Heart left ventricle (tissue), 16 donors: ENCODE data around the gene CRLF3. TPM values are rescaled to one million over a fixed set of nuclear protein-coding genes. Genes with fewer than 3 reads are reported as not detected.
"Not testable (repeated sequence)": the region's sequence is repeated elsewhere in the genome, so short reads cannot be mapped to it uniquely, and the experiment has no call there.

Experiments
- ATAC-seq, 4 donors: fragments of 200-7000 bp; cut with Tn5 transposase; one replicate each; pipeline ENCODE4 v1.9.1; 2020 to 2022; ENCODE audit warnings: moderate library complexity in 4 of 4, mild to moderate bottlenecking in 3 of 4, moderate number of reproducible peaks in 1 of 4
- DNase-seq, 5 donors: peaks; one replicate each; pipeline ENCODE4 v3.0.0-alpha.2; 2020
- H3K27ac ChIP-seq, 12 donors: fragments of 200-600 bp; sonication (generic) in 4 of 12; one replicate each; pipeline versions ENCODE4 v1.5.0 to v1.8.0; 2016 to 2022; ENCODE audit warnings: mild to moderate bottlenecking in 2 of 12
- H3K27me3 ChIP-seq, 9 donors: fragments of 200-600 bp; sonication (generic) in 2 of 9; one replicate each; pipeline versions ENCODE4 v1.5.1 to v1.8.0; 2016 to 2022; ENCODE audit warnings: mild to moderate bottlenecking in 3 of 9
- H3K36me3 ChIP-seq, 9 donors: fragments of 200-600 bp; sonication (generic) in 2 of 9; one replicate each; pipeline versions ENCODE4 v1.5.0 to v1.8.0; 2018 to 2022; ENCODE audit warnings: mild to moderate bottlenecking in 2 of 9
- H3K4me1 ChIP-seq, 12 donors: fragments of 200-600 bp; sonication (generic) in 4 of 12; one replicate each; pipeline versions ENCODE4 v1.5.0 to v1.8.0; 2016 to 2022; ENCODE audit warnings: mild to moderate bottlenecking in 3 of 12
- H3K4me3 ChIP-seq, 12 donors: fragments of 200-600 bp; sonication (generic) in 4 of 12; one replicate each; pipeline versions ENCODE4 v1.5.0 to v1.8.0; 2017 to 2022; ENCODE audit warnings: mild to moderate bottlenecking in 9 of 12, moderate library complexity in 4 of 12
- H3K9me3 ChIP-seq, 12 donors: fragments of 200-600 bp; sonication (generic) in 4 of 12; one replicate each; pipeline versions ENCODE4 v1.5.0 to v1.8.0; 2016 to 2022; ENCODE audit warnings: mild to moderate bottlenecking in 1 of 12
- POLR2A ChIP-seq, 2 donors: fragments of 450-650 bp; IDR thresholded peaks; one replicate each; pipeline ENCODE4 v1.6.1; 2017; ENCODE audit warnings: antibody characterized with exemption in 2 of 2, mild to moderate bottlenecking in 2 of 2, moderate library complexity in 2 of 2
- WGBS, 4 donors: extraction: QIAGEN DNeasy Blood & Tissue Kit in 2 of 4; methylation state at CpG; one replicate each; pipeline versions ENCODE4 v1.1.5 to v1.1.7; 2013 to 2018; 5-methylcytosine and 5-hydroxymethylcytosine counted together
- intact Hi-C, 10 donors: fragments of 100-400 bp; cut with DNase I; formaldehyde crosslinking; loops; one replicate each; pipeline versions ENCODE4 v1.11.1 to v1.14.2; 2022
- polyA plus RNA-seq, 2 donors: library from polyadenylated mRNA; stranded (reverse); fragments of 200-250 nt; gene quantifications; one replicate each; pipeline ENCODE4 v1.2.3, GENCODE V29; 2013
- total RNA-seq, 9 donors: library from RNA; depleted of rRNA in 2 of 9; stranded (reverse); fragments of >200 nt in 2 of 9; fragmentation: NEBNext Ultra II Directional in 3 of 9; extraction: Animal tissue kit (Norgen Biotek cat#: 25700) in 3 of 9; gene quantifications; one replicate each; pipeline versions ENCODE4 v1.1.0 to v1.2.4, GENCODE V29; 2016 to 2023
- TF ChIP-seq, protein P1 (sequence below), 12 donors: fragments of 200-600 bp; sonication (generic) in 4 of 12; IDR thresholded peaks; one replicate each; pipeline versions ENCODE4 v1.5.0 to v1.8.0; 2018 to 2022; ENCODE audit warnings: antibody characterized with exemption in 12 of 12, mild to moderate bottlenecking in 5 of 12
- donor health status: ischemic (EF 13 %, LVEDD 7.1; RV severe dilation, severe dysfunction).
- donor health status: healthy with polysubstance abuse.
- donor health status: DM: no; HTN: yes; CAD: no.
- donor health status: DM: no; HTN: no; CAD: no.
- donor health status: ischemic (EF 25% LVEDD 6.9; RV normal size, moderate dysfunction).
- donor health status: ischemic (EF 25% LVEDD 5.7; RV mildly dilated, moderate dysfunction).
- donor health status: healthy.
- donor health status: DM: yes; HTN: yes; CAD: no.
- donor health status: ischemic (EF 35%, LVEDD 5.7; RV mildly dilated, moderate dysfunction).
- donor health status: nonischemic (EF 11% LVEDD 7.7; RV severe dilation, severe dysfunction).
- donor health status: DM: yes; HTN: yes; CAD: no.
- donor health status: PGD.
- donor health status: ischemic (EF 29% LVEDD 5.4; RV normal size, mild dysfunction).
- donor health status: nonischemic (EF 23%, LVEDD 6.1; RV moderate dilation, normal function).

CRLF3 gene
- total and polyA plus RNA-seq, 11 donors = 3.0 to 12.3 (median 5.5) TPM

GRCh38 chr17:30821871-30822723 is 2.4 kb downstream of the CRLF3 start:
- 38 to 50% (median 48%) methylated on average over 9 of the region's 9 CpGs for WGBS, 4 donors
- H3K36me3 ChIP-seq = no peaks in the 10 kb centered on the region
- TF ChIP-seq POLR2A (IDR thresholded peaks at IDR 0.05) = no peak
- H3K4me3 ChIP-seq = peak overlapping the region in 5 of 12 donors; percentile 0 to 99 (median 96)
- DNase-seq = no peak
- intact Hi-C loops = loop anchor here in 1 of 10 donors (5.0 kb wide), 1 partner anchor 220 kb away; no protein-coding TSS in a partner anchor
- ATAC-seq = no peak
- peaks cover 0 to 76% (median 19%) of the 10 kb centered on the region in 12 donors for H3K4me1 ChIP-seq
- peak overlapping the region in 1 of 12 donors; percentile 93 for H3K27ac ChIP-seq
- H3K27me3 ChIP-seq = no peaks in the 10 kb centered on the region
- H3K9me3 ChIP-seq = no peaks in the 10 kb centered on the region

DNA sequence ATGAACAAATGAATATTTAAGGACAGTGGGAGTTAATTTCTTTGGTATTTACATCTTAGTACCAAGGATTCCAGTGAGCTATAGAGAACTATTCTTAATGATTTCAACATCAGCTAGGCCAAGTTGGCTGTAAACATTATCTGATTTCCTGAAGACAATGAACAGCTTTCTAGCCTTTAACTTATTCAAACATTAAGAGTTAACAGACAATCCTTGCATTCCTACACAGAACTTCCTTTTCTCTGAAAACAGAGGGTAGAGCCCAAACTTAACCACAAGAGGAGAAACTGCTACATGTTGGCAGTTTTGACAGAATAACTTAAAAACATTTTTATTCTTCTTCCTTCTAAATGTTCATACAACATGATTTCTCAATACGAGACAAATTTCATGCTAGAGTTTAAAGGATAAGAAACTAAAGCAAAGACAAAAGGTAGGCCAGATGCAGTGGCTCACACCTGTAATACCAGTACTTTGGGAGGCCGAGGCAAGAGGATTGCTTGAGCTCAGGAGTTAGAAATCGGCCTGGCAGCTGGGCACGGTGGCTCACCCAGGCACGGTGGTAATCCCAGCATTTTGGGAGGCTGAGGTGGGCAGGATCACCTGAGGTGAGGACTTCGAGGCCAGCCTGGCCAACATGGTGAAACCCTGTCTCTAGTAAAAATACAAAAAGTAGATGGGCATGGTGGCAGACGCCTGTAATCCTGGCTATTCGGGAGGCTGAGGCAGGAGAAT is 4.4 kb downstream of the CRLF3 start:
- H3K36me3 ChIP-seq = no peaks in the 10 kb centered on the region
- H3K4me3 ChIP-seq = peak overlapping the region in 1 of 12 donors; percentile 27
- H3K27me3 ChIP-seq = no peaks in the 10 kb centered on the region
- no peak for DNase-seq
- H3K4me1 ChIP-seq = peaks cover 0 to 75% (median 18%) of the 10 kb centered on the region in 12 donors
- no peaks in the 10 kb centered on the region for H3K9me3 ChIP-seq
- ATAC-seq = no peak
- TF ChIP-seq POLR2A (IDR thresholded peaks at IDR 0.05) = no peak
- TF ChIP-seq, protein P1, sequence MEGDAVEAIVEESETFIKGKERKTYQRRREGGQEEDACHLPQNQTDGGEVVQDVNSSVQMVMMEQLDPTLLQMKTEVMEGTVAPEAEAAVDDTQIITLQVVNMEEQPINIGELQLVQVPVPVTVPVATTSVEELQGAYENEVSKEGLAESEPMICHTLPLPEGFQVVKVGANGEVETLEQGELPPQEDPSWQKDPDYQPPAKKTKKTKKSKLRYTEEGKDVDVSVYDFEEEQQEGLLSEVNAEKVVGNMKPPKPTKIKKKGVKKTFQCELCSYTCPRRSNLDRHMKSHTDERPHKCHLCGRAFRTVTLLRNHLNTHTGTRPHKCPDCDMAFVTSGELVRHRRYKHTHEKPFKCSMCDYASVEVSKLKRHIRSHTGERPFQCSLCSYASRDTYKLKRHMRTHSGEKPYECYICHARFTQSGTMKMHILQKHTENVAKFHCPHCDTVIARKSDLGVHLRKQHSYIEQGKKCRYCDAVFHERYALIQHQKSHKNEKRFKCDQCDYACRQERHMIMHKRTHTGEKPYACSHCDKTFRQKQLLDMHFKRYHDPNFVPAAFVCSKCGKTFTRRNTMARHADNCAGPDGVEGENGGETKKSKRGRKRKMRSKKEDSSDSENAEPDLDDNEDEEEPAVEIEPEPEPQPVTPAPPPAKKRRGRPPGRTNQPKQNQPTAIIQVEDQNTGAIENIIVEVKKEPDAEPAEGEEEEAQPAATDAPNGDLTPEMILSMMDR (IDR thresholded peaks at IDR 0.05) = no peak
- WGBS, 4 donors = 84 to 91% (median 90%) methylated on average over 8 of the region's 8 CpGs
- peak overlapping the region in 2 of 12 donors; percentile 13 to 93 for H3K27ac ChIP-seq
- intact Hi-C loops = loop anchor here in 1 of 10 donors (5.0 kb wide), 1 partner anchor 218 kb away; no protein-coding TSS in a partner anchor

DNA sequence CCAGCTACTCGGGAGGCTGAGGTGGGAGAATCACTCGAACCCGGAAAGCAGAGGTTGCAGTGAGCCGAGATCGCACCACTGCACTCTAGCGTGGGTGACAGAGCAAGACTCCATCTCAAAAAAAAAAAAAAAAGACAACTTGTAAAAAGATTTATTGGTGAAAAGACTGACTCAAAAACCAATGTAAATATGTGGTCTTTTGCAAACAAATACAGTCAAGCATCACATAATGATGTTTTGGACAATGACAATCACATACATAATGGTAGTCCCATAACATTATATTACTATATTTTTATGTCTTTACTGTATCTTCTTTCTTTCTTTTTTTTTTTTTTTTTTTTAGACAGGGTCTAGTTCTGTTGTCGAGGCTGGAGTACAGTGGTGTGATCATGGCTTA is 8.3 kb downstream of the CRLF3 start:
- Histone ChIP-seq H3K4me3 (no peak overlapping the region), H3K9me3 (no peaks in the 10 kb centered on the region), H3K36me3 (no peaks in the 10 kb centered on the region), H3K27ac (no peak overlapping the region), H3K4me1 (peaks cover 0 to 75% (median 3%) of the 10 kb centered on the region in 12 donors), H3K27me3 (no peaks in the 10 kb centered on the region)
- DNase-seq = no peak
- TF ChIP-seq, protein P1 (IDR thresholded peaks at IDR 0.05) = no peak
- TF ChIP-seq POLR2A (IDR thresholded peaks at IDR 0.05) = no peak
- intact Hi-C loops = no loop called here
- 94 to 99% (median 97%) methylated on average over 7 of the region's 7 CpGs for WGBS, 4 donors
- no peak for ATAC-seq

- Histone ChIP-seq H3K27ac (peak overlapping the region in 1 of 12 donors; percentile 73), H3K4me1 (peaks cover 0 to 71% (median 1%) of the 10 kb centered on the region in 12 donors)
- ATAC-seq, intact Hi-C loops, H3K4me3 ChIP-seq, H3K36me3 ChIP-seq, DNase-seq, H3K9me3 ChIP-seq, H3K27me3 ChIP-seq: not testable (repeated sequence)
- WGBS, 4 donors = 91 to 94% (median 92%) methylated on average over 9 of the region's 9 CpGs
These were observed 9.6 kb downstream of the CRLF3 start for GRCh38 chr17:30814860-30815259.

DNA sequence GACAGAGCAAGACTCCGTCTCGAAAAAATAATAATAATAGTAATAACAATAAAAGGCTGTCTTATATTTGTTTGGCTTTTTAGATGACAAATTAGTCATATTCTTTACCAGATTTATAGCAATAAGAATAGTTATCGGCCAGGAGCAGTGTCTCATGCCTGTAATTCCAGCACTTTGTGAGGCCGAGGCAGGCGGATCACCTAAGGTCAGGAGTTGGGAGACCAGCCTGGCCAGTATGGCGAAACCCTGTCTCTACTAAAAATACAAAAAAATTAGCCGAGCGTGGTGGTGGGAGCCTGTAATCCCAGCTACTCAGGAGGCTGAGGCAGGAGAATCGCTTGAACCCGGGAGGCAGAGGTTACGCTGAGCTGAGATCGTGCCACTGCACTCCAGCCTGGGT is 10.3 kb downstream of the CRLF3 start:
- H3K4me3 ChIP-seq, intact Hi-C loops, ATAC-seq, H3K36me3 ChIP-seq, H3K9me3 ChIP-seq, DNase-seq, H3K27me3 ChIP-seq: not testable (repeated sequence)
- peak overlapping the region in 1 of 12 donors; percentile 73 for H3K27ac ChIP-seq
- WGBS, 4 donors = 90 to 95% (median 94%) methylated on average over 12 of the region's 12 CpGs
- H3K4me1 ChIP-seq = peaks cover 0 to 71% (median 1%) of the 10 kb centered on the region in 12 donors
